Neural cell (in vitro differentiated cells): ENCODE data around the gene UGT2A3. TPM values are rescaled to one million over a fixed set of nuclear protein-coding genes. Genes with fewer than 3 reads are reported as not detected.

Source experiments
- H2AFZ ChIP-seq: fragments of 200-600, 300-800 bp; sonication (generic), shearing (Covaris generic); 2 replicates; pipeline ENCODE4 v1.6.0; 2014; ENCODE audit warnings: low read depth, mild to moderate bottlenecking, antibody characterized with exemption, low read length, moderate library complexity
- H3F3A ChIP-seq: fragments of 200-600 bp; shearing (Covaris generic); 2 replicates; pipeline ENCODE4 v1.6.1; 2016; ENCODE audit warnings: mild to moderate bottlenecking, moderate library complexity, mixed read lengths, antibody characterized with exemption, low read length; ENCODE audit not compliant: insufficient read depth, poor library complexity, severe bottlenecking
- H3K27ac ChIP-seq: fragments of 200-600, 300-800 bp; sonication (generic), shearing (Covaris generic); 2 replicates; pipeline ENCODE4 v1.5.1; 2014; ENCODE audit warnings: mild to moderate bottlenecking, low read length, moderate library complexity
- H3K27me3 ChIP-seq: fragments of 300-800, 200-600 bp; sonication (generic), shearing (Covaris generic); 2 replicates; pipeline ENCODE4 v1.6.0; 2014; ENCODE audit warnings: mild to moderate bottlenecking, low read depth, low read length, moderate library complexity; ENCODE audit not compliant: insufficient read depth
- H3K36me3 ChIP-seq: fragments of 300-800, 200-600 bp; sonication (generic), shearing (Covaris generic); 2 replicates; pipeline ENCODE4 v1.5.1; 2014; ENCODE audit warnings: mild to moderate bottlenecking, antibody characterized with exemption, low read length, moderate library complexity; ENCODE audit not compliant: insufficient read depth
- H3K4me2 ChIP-seq: fragments of 300-800, 200-600 bp; sonication (generic), shearing (Covaris generic); 2 replicates; pipeline ENCODE4 v1.6.0; 2014; ENCODE audit warnings: mild to moderate bottlenecking, low read length
- H3K4me3 ChIP-seq: fragments of 300-800, 200-600 bp; sonication (generic), shearing (Covaris generic); 2 replicates; pipeline ENCODE4 v1.5.1; 2014; ENCODE audit warnings: mild to moderate bottlenecking, low read length, moderate library complexity
- H3K79me2 ChIP-seq: fragments of 200-600 bp; shearing (Covaris generic); replicated peaks from 2 replicates; pipeline ENCODE4 v1.6.0; 2014; ENCODE audit warnings: mild to moderate bottlenecking, low read length, moderate library complexity; ENCODE audit not compliant: insufficient read depth
- H3K9ac ChIP-seq: fragments of 300-800, 200-600 bp; sonication (generic), shearing (Covaris generic); 2 replicates; pipeline ENCODE4 v1.6.1; 2016; ENCODE audit warnings: mild to moderate bottlenecking, low read length, mixed read lengths
- H3K9me2 ChIP-seq: fragments of 200-600 bp; shearing (Covaris generic); 2 replicates; pipeline ENCODE4 v1.6.1; 2016; ENCODE audit warnings: mild to moderate bottlenecking, low read length, mixed read lengths; ENCODE audit not compliant: insufficient read depth
- H3K9me3 ChIP-seq: fragments of 200-600, 300-800 bp; sonication (generic), shearing (Covaris generic); 2 replicates; pipeline ENCODE4 v1.6.1; 2016; ENCODE audit warnings: mild to moderate bottlenecking, mixed run types, low read length, moderate library complexity, mixed read lengths
- H4K20me1 ChIP-seq: fragments of 200-600 bp; shearing (Covaris generic); 2 replicates; pipeline ENCODE4 v1.6.1; 2016; ENCODE audit warnings: mild to moderate bottlenecking, mixed run types; ENCODE audit not compliant: insufficient read depth
- EP300 ChIP-seq: fragments of 450-650 bp; conservative IDR thresholded peaks from 2 replicates; pipeline ENCODE4 v1.6.1; 2014; ENCODE audit warnings: antibody characterized with exemption, mild to moderate bottlenecking, moderate library complexity; ENCODE audit not compliant: poor library complexity, severe bottlenecking
- EZH2 ChIP-seq: fragments of 200-600, 300-800 bp; shearing (Covaris generic), sonication (generic); IDR thresholded peaks from 2 replicates; pipeline ENCODE4 v1.6.1; 2014; ENCODE audit warnings: antibody characterized with exemption, low read length, borderline replicate concordance, mild to moderate bottlenecking; ENCODE audit not compliant: insufficient read depth, poor library complexity, severe bottlenecking
- MXI1 ChIP-seq: fragments of 450-650 bp; conservative IDR thresholded peaks from 2 replicates; pipeline ENCODE4 v1.6.1; 2014; ENCODE audit warnings: antibody characterized with exemption, mild to moderate bottlenecking; ENCODE audit not compliant: poor library complexity, severe bottlenecking
- POLR2AphosphoS5 ChIP-seq: IDR thresholded peaks from 2 replicates; pipeline ENCODE4 v1.6.1; 2012
- RAD21 ChIP-seq: fragments of 450-650 bp; conservative IDR thresholded peaks from 2 replicates; pipeline ENCODE4 v1.6.1; 2014; ENCODE audit warnings: antibody characterized with exemption, mild to moderate bottlenecking, moderate library complexity
- SMC3 ChIP-seq: fragments of 450-650 bp; conservative IDR thresholded peaks from 2 replicates; pipeline ENCODE4 v1.6.1; 2014; ENCODE audit warnings: antibody characterized with exemption, mild to moderate bottlenecking, moderate library complexity; ENCODE audit not compliant: poor library complexity
- TAF1 ChIP-seq: IDR thresholded peaks from 2 replicates; pipeline ENCODE4 v1.6.1; 2012; ENCODE audit warnings: low read depth
- polyA plus RNA-seq: library from polyadenylated mRNA; depleted of rRNA; stranded (reverse); fragments of >200 nt; gene quantifications from 2 replicates; pipeline ENCODE4 v1.2.3, GENCODE V29; 2014
- TF ChIP-seq, protein P1 (sequence below): fragments of 450-650 bp; IDR thresholded peaks from 2 replicates; pipeline ENCODE4 v1.5.1; 2014; ENCODE audit warnings: antibody characterized with exemption, mild to moderate bottlenecking, moderate library complexity; ENCODE audit not compliant: poor library complexity, severe bottlenecking
- TF ChIP-seq, protein P2 (sequence below): IDR thresholded peaks from 2 replicates; pipeline ENCODE4 v1.6.1; 2012; ENCODE audit warnings: borderline replicate concordance

The UGT2A3 gene
- polyA plus RNA-seq, 1 donor from 2014 or later, result not detected

DNA sequence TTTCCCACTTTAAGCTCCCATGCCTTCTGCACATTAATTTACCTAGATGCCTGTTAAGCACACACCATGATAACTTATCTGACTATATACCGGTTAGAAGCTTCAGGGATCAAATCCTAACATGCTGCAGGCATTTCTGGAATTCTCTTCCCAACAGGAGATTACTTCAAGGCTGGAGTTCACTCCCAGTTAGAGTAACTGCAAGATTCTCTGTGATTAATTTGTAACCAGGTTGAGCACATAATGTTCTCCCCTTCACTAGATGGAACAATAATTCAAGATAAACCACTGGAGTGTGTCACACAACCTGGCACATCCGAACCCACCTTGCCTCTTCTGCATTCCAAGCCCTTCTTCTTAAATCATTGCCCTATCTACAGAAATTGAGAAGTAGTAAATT, 11.8 kb upstream of the UGT2A3 start:
- H3K4me3 ChIP-seq, result no peak overlapping the region
- no peaks in the 10 kb centered on the region for H3K9me3 ChIP-seq
- no peaks in the 10 kb centered on the region for H3K27me3 ChIP-seq
- no peak overlapping the region for H3K27ac ChIP-seq
- no peak overlapping the region for H3K9ac ChIP-seq
- H2AFZ ChIP-seq, result no peak overlapping the region
- no peaks in the 10 kb centered on the region for H4K20me1 ChIP-seq
- H3K9me2 ChIP-seq, result no peaks in the 10 kb centered on the region
- no peaks in the 10 kb centered on the region for H3F3A ChIP-seq
- H3K4me2 ChIP-seq, result no peak overlapping the region
- H3K36me3 ChIP-seq, result no peaks in the 10 kb centered on the region
- H3K79me2 ChIP-seq, result no peaks in the 10 kb centered on the region
- no peak for TF ChIP-seq POLR2AphosphoS5
- TF ChIP-seq, protein P1, sequence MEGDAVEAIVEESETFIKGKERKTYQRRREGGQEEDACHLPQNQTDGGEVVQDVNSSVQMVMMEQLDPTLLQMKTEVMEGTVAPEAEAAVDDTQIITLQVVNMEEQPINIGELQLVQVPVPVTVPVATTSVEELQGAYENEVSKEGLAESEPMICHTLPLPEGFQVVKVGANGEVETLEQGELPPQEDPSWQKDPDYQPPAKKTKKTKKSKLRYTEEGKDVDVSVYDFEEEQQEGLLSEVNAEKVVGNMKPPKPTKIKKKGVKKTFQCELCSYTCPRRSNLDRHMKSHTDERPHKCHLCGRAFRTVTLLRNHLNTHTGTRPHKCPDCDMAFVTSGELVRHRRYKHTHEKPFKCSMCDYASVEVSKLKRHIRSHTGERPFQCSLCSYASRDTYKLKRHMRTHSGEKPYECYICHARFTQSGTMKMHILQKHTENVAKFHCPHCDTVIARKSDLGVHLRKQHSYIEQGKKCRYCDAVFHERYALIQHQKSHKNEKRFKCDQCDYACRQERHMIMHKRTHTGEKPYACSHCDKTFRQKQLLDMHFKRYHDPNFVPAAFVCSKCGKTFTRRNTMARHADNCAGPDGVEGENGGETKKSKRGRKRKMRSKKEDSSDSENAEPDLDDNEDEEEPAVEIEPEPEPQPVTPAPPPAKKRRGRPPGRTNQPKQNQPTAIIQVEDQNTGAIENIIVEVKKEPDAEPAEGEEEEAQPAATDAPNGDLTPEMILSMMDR, result no peak
- TF ChIP-seq, protein P2, sequence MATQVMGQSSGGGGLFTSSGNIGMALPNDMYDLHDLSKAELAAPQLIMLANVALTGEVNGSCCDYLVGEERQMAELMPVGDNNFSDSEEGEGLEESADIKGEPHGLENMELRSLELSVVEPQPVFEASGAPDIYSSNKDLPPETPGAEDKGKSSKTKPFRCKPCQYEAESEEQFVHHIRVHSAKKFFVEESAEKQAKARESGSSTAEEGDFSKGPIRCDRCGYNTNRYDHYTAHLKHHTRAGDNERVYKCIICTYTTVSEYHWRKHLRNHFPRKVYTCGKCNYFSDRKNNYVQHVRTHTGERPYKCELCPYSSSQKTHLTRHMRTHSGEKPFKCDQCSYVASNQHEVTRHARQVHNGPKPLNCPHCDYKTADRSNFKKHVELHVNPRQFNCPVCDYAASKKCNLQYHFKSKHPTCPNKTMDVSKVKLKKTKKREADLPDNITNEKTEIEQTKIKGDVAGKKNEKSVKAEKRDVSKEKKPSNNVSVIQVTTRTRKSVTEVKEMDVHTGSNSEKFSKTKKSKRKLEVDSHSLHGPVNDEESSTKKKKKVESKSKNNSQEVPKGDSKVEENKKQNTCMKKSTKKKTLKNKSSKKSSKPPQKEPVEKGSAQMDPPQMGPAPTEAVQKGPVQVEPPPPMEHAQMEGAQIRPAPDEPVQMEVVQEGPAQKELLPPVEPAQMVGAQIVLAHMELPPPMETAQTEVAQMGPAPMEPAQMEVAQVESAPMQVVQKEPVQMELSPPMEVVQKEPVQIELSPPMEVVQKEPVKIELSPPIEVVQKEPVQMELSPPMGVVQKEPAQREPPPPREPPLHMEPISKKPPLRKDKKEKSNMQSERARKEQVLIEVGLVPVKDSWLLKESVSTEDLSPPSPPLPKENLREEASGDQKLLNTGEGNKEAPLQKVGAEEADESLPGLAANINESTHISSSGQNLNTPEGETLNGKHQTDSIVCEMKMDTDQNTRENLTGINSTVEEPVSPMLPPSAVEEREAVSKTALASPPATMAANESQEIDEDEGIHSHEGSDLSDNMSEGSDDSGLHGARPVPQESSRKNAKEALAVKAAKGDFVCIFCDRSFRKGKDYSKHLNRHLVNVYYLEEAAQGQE, result no peak
- TF ChIP-seq EP300, result no peak
- TF ChIP-seq SMC3, result no peak
- TF ChIP-seq MXI1, result no peak
- no peak for TF ChIP-seq TAF1
- TF ChIP-seq EZH2, result no peak
- TF ChIP-seq RAD21, result no peak

DNA sequence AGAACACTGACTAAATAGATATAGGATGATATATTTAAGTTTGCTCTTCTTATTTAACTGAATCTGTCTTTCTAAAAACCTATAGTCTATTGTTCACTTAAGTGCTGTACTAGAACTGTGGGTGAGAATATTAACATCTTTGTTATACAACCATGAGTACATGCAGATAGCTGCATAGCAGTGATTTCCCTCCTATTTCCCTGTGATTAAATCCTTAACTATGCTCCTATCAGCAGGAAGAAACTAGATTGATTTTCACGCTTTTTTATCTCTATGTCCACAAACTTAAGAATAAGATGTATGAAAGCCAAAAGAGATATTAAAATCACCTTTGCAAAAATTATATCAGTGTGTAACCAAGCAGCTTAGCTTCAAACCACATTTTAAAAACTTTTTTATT, 11.3 kb upstream of the UGT2A3 start:
- no peak overlapping the region for H3K27ac ChIP-seq
- H3K9ac ChIP-seq, result no peak overlapping the region
- H3K4me3 ChIP-seq, result no peak overlapping the region
- H3K9me2 ChIP-seq, result no peaks in the 10 kb centered on the region
- H3K4me2 ChIP-seq, result no peak overlapping the region
- H3F3A ChIP-seq, result no peaks in the 10 kb centered on the region
- no peak overlapping the region for H2AFZ ChIP-seq
- no peaks in the 10 kb centered on the region for H4K20me1 ChIP-seq
- no peaks in the 10 kb centered on the region for H3K79me2 ChIP-seq
- no peak for TF ChIP-seq RAD21
- TF ChIP-seq, protein P2, result no peak
- TF ChIP-seq SMC3, result no peak
- no peak for TF ChIP-seq MXI1
- no peak for TF ChIP-seq EZH2
- TF ChIP-seq EP300, result no peak
- TF ChIP-seq, protein P1, result no peak
- TF ChIP-seq POLR2AphosphoS5, result no peak
- no peak for TF ChIP-seq TAF1
- H3K36me3 ChIP-seq, result no peaks in the 10 kb centered on the region
- H3K9me3 ChIP-seq, result no peaks in the 10 kb centered on the region
- H3K27me3 ChIP-seq, result no peaks in the 10 kb centered on the region
